HepG2 (cell line): ENCODE results near the gene P2RY11.

Source experiments
- E2F1 ChIP-seq: sonication (generic); formaldehyde crosslinking; IDR thresholded peaks from 2 replicates; pipeline ENCODE4 v1.5.0; 2020; ENCODE audit warnings: missing genetic modification reagents
- FOXK1 ChIP-seq: sonication (generic); formaldehyde crosslinking; IDR thresholded peaks from 2 replicates; pipeline ENCODE4 v1.4.0; 2020; ENCODE audit warnings: low read depth, missing genetic modification reagents, borderline replicate concordance
- GTF2F1 ChIP-seq: fragments of 150-350 bp; IDR thresholded peaks from 2 replicates; pipeline ENCODE4 v1.6.1; 2014; ENCODE audit warnings: low read length
- IKZF1 ChIP-seq: fragments of 450-650 bp; IDR thresholded peaks from 2 replicates; pipeline ENCODE4 v1.7.1; 2016
- ISX ChIP-seq: sonication (generic); formaldehyde crosslinking; conservative IDR thresholded peaks from 2 replicates; pipeline ENCODE4 v1.5.0; 2020; ENCODE audit warnings: missing genetic modification reagents
- JUN ChIP-seq: sonication (generic); formaldehyde crosslinking; IDR thresholded peaks from 2 replicates; pipeline ENCODE4 v1.4.0; 2020; ENCODE audit warnings: mild to moderate bottlenecking, missing genetic modification reagents
- ZNF451 ChIP-seq: sonication (generic); formaldehyde crosslinking; IDR thresholded peaks from 2 replicates; pipeline ENCODE4 v1.5.0; 2020; ENCODE audit warnings: mild to moderate bottlenecking, missing genetic modification reagents
- ZNF501 ChIP-seq: sonication (generic); formaldehyde crosslinking; IDR thresholded peaks from 2 replicates; pipeline ENCODE4 v1.5.1; 2020; ENCODE audit warnings: mild to moderate bottlenecking, moderate library complexity, missing genetic modification reagents
- ZSCAN29 ChIP-seq: sonication (generic); formaldehyde crosslinking; conservative IDR thresholded peaks from 2 replicates; pipeline ENCODE4 v1.4.0; 2020; ENCODE audit warnings: mild to moderate bottlenecking, missing genetic modification reagents

GRCh38 chr19:10095622-10095947 lies 15.9 kb upstream of the P2RY11 start:
- TF ChIP-seq FOXK1 (CRISPR knock-in tag) (no peak), ZNF501 (CRISPR knock-in tag) (no peak), GTF2F1 (no peak), ZSCAN29 (CRISPR knock-in tag) (no peak), IKZF1 (no peak), ZNF451 (CRISPR knock-in tag) (no peak), JUN (CRISPR knock-in tag) (no peak), E2F1 (CRISPR knock-in tag) (no peak), ISX (CRISPR knock-in tag) (no peak)
